Measurements from ENCODE around the gene PI4KB.

The PI4KB gene

DNA sequence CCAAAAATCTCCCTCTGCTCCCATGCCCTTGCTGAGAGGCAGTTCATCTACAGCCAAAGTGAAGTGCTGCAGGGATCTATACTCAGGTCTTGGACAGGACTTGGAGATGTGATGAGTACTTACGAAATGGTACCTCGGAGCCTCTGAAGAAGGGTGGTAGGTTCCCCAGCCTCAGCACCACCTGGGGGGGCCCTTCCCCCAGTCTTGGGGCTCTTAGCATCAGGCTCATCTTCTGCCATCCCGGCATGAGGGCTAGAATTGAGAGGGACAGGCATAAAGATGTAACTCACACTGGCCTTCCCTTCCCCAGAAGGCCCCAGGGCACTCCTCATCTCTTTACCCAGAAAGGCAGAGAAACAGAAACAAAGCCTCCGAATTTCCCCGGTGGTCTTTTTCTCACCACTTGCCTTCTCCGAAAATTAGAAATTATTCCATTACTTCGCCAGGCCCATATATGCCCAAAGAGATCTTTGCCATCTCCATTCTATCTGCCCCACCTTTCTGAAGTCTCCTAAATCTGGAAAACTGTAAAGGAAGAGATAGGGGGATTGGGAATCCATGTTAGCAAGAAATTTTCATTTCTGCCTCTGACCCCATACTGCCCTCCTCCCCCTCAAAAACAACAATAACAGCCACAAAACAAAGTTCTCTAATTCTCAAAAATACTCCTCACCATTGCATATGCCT, 19.0 kb upstream of the PI4KB start:
- no peak for DNase-seq

DNA sequence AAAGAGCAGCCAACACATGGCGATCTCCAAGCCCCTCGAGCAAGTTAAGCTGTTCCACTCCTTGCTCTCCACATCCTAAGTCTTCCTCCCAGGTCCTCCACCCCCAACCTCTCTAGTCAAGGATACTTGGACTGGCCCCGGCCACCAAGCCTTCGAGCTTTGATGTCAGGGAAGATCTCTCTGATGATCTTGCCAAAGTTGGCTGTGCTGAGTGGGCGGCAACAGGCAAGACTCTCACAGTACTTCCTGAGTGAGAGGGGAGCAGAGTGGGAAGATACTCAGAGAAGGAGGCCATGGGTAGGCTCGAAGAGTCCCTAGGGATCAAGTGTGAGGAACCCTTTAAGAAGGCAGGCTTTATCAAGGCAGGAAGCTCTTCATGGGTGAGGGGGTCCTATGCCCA, 17.1 kb upstream of the PI4KB start:
- DNase-seq: no peak

DNA sequence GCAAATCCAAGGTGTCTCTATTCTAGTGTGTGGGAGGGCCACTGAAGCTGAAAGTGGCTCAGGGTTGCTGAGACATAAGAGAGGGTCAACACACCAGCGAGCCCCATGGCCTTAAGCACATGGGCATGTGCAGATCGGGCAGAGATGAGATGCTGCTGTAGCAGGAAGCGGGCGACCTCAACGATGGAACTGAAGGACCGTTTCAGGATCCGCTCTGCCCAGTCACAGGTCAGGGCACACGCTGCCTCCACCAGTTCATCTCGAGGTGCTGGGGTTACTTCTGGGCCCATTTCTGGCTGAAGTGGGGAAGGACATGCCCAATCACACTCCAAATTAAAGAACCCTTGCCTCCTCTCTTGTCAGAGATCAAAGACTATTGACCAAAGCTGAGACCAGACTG, 16.4 kb upstream of the PI4KB start:
- DNase-seq: no peak

DNA sequence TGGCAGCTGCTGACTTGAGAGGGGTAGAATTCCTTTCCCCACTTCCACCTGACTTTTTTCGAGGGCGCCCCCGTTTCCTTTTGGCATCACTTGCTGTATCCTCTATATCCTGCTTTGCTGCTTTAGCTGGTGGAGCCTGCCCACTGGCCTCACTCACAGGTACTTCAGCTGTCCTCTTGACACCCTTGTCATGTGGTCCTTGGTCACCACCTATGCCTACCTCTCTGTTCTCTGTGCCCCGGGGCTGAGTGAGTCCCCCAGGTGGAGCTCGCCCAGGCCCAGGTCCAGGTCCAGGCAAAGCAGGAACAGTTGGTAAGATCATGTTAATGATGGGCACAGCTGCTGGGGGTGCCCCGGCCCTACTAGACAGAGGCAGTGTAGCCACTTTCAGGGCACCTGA, 15.4 kb upstream of the PI4KB start:
- DNase-seq: no peak

DNA sequence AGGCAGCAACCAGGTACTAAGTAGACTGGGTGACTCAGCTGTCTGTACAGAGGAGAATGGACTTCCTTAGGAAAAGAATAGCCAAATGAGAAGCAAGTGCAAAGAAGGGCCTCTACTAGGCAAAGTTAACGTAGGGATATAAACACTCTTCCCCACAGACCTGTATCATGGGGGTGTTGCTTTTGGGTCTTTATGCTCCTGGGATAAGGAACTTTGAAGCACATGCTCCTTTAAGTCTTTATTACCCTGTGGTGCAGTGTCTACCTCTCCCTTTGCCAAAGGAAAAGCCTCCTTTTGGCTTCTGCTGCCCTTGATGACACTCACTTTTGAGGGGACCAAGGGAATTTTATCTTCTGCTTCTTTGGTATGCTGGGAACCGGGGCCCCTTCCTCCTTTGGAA, 14.8 kb upstream of the PI4KB start:
- no peak for DNase-seq

DNA sequence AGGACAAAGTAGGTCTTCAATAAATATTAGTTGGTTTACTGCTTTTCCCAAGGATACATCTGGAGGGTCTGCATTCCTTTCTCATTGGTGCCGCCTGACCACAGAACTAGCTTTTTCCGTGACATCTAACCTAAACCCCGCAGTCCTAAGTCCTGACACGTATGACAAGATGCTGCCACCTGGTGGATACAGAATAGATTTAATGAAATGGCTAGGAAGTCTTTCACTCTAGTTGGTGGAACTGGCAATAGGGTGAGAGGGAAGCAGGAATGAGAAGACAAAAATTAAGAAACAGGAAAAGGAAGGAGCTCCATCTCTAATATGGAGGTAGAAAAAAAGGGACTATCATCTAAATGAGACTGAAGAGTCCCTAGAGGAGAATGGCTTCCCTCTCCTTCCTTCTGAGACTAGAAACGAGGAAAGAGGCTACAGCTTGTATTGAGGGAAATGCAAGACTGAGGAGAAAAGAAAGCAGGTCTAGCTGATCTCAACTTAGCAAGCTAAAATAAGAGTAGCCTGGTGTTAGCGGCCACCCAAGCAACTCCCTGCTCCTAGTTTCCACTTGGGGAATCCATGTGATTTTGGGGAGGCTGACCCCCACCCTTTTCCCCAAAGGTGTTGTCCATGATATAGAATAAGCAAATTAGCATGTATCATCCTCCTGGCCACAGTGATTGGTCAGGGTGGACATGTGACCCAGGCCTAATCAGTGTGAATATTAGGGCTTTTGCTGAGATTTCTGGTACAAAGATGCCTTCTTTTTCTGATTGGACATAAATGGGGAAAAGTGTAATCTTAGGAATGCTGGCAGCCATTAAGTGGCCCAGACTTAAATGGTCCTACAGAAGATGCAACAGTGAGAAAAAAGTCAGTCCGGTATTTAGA, 13.9 kb upstream of the PI4KB start:
- DNase-seq: peak; percentile 35

DNA sequence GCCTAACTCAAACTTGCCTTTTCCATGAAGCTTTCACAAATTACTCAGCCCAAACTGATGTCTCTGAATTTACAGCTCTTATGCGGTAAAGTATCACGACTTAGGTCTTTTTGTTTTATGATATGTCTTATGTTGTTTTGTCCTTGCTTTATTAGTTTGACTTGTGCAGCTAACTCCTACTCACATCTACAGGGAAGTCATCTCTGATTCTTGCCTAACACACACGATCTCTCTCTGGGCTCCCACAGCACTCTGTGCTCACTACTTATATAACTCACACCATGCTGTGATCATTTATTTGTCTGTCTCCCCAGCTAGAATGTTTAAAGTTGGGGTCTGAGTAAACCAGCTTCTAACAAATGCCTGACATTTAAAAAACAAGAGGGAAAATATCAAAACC, 9.3 kb upstream of the PI4KB start:
- DNase-seq: no peak

DNA sequence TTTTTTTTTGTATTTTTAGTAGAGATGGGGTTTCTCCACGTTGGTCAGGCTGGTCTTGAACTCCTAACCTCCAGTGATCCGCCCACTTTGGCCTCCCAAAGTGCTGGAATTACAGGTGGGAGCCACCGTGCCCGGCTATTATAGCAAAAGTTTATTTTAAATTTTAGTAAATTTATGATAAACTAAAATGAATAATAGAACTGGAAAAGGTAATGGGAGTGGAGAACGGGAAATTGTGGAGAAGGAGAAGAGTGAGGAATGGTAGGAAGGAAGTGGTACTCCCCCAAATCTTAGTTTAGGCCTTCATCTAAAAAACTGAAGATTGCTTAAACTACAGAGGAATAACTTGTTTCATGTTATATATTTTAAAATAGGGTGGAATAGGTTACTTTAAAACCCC, 7.6 kb upstream of the PI4KB start:
- no peak for DNase-seq

DNA sequence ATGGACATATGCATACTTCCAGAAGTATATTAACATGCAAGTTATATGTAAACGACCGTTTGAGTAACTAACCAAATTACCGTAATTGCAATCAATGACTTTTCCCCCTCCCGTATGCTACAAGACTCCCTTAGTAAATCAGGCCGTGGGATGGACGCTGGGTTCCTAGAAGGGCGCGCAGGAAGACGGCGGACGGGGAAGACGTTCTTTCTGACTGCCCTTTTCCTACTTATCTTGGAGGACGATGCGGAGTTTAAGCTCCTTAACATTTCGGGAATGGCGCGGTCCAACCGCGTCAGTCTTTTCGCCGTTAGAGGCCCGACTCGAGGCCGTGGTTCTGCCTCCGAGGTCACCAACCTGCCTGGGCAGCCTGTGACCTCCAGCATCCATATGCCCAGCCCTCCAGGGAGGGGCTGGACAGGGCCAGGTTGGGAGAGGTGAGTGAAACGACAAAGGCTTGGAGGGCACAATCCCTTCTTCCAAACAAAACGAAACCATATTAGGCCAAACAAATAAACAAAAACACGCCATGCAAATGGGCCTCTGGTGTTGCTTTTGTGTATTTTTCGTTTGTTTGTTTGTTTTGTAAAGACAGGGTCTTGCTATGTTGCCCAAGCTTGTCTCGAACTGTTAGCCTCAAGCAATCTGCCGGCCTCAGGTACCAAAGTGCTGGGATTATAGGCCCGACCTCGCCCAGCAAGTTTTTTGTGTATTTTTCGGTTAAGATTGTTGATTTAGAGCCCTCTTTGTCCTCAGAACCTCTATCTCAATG, 873 bp upstream of the PI4KB start:
- DNase-seq: no peak

DNA sequence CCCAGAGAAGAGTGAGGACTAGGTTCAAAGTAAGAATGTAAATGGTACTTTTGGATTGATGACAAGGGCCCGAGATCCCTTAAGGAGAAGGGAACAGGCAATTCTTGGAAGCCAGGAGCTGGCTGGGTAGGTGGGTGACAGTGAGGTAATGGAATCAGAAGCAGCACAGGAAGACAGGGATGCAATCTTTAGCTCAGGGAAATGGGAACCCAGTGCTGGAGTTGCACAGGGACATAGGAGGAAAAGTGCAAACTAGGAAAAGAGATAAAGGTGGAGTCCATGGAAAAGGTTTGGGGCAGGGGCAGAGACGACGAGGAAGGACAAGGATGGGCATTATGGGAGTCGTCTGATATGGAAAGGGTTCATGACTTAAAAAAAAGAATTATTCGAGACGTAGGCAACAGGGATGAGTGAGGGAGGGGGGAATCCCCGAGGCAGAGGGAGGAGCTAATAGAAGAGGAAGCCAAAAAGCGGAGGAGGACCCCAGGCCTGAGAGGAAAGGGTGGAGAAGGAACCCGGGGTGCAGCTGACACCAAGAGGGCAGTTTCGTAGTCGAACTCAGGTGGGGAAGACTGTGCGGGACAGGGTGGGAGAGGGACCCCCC, 495 bp downstream of the PI4KB start:
- peak; percentile 37 for DNase-seq

DNA sequence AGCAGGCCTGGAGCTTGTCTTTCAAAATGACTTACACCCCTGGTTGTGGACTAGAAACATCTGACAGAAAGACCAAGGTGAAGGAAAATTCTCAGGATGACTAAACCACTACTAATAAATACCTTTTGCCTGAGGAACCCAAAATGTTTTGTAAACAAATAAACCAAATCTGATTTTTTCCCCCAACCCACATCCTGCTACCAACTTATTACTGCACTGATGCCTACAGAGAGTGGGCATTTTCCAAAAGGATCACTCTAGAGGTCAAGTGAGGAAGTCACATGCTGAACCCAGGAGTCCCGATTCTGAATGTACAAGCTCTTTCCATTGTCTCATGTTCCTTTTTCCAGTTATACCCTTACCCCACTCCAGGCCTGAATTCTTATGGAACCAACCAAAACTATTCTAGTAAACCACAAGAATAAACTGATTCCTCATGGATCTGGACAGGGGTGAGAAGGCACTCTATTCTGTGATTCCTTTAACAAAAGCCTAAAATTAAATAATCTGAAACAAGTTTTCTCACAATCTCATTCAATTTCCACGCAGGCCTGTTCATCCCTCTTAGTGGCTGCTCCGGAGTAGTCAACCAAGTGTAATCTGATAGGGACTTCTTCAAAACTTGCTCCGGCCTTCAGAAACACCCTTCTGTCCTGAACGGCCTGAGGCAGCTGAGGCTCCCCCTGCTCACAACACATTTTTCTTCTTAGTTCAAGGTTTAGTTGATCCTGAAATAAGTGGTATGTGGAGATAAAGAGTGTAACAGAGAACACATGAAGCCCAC, 1.4 kb downstream of the PI4KB start:
- no peak for DNase-seq

DNA sequence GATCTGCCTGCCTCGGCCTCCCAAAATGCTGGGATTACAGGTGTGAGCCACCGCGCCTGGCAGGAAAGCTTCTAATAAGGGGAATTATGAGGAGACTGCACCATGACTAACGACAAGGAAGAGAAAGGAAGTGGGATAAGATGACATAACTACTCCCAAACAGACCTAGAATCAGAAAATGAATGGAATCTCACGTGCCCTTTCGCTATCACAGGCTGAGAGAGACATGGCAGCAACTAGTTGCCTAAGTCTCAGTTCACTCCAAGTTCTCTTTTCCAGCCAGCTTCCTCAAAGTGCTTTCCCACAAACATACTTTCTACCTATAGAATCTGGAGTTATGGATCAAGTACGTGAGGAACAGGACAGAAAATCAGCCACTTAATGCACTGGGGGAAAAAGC, 2.0 kb downstream of the PI4KB start:
- DNase-seq: no peak

DNA sequence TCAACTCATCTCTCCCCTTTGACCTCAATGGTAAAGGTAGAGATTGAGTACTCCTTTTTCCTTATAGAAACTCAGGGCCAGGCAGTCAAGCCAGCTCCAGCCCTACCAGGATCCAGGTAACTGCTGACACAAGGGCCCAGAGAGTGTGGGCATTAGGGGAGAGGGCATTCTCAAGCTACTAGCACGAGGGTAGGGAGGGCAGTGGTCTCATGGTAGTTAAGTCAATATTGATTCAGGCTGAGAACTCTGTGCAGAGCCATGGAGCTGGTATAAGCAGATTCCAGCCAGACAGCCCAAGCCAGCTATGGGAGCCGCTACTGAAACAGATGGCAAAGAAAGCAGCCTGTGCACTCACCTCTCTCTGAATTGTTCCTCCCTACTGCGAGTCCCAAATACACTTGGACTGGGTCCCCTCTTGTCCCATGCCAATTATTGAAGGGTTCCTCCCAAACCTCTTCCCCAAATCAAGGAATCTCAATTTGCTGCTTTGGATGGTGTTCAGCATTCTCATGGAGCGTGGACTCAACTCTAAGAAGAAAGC, 2.8 kb downstream of the PI4KB start:
- no peak for DNase-seq

DNA sequence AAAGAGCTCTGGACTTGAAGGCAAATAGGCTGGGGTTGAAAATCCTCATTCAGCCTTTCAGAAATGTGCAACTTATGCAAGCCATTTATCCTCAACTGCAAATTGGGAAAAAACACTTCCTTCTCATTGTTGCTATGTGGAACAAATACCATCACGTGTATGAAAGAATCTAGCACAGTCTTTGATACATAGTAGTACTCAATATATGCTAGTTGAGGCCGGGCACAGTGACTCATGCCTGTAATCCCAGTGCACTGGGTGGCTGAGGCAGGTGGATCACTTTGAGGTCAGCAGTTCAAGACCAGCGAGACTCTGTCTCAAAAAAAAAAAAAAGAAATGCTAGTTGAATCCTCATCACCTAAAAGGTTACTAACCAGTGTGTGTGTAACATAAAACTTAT, 8.2 kb downstream of the PI4KB start:
- DNase-seq: no peak

DNA sequence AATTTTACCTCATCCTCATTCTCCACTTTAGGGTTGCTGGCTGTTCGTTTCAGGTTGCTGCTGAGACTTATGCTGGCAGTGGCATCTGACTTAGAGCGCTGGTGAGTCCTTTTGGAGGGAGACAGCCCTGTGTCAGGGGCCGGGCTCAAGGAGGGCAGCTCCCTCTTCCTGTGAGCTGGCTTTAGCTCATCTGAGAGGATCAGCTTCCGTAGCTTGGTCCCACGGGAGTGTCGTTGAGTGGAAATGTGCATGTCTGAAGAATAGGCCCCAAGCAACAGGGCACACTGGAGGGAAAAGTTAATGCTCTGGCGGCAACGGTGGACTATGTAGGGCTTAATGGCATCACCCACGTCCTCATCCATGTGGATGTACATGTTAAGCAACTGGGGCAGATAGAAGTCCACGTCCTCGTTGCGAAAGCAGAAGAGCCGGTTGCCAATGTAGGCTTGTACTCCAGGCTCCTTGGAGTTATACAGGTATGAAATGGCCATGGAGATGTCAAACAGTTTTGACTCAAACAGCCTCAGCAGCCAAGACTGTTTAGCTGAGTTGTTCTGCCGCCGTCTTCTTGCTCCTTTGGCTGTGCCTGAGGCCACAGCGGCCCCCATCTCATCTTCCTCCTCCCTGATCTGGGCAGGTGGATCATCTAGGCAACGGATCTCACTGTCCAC, 11.5 kb downstream of the PI4KB start:
- no peak for DNase-seq

DNA sequence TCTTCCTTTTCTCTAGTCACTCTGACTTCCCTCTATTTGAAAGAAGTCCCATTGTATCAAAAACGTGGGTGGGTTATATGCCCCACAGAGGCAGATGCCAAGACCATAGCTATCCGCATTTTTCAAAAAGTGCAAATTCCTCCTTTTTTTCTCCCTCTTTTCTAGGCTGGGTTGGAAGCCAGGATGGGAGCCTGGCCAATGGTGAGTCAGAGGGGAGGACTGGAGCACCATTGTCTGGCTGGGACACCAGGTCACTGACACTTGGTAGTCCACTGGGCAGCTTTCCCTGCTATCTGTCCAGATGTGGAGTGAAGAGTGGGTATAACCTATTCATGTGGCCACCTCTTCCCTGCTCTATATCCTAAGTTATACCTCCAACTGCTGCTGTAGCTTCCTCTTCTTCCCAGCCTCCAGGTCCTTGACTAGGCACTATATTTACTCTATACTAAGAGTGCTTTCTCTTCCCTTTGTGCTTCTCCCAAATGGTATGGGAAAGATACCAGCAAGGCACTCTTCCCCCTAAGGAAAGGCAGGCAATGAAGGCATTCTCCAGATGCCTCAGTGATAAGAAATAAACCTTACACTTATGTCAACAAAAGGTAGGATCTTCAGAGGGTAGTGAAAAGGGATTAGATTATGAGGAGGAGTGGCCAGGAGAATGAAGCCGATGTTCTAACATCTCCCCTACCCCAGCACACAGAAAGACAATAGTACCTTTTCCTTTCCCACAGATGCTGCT, 12.9 kb downstream of the PI4KB start:
- DNase-seq: no peak

DNA sequence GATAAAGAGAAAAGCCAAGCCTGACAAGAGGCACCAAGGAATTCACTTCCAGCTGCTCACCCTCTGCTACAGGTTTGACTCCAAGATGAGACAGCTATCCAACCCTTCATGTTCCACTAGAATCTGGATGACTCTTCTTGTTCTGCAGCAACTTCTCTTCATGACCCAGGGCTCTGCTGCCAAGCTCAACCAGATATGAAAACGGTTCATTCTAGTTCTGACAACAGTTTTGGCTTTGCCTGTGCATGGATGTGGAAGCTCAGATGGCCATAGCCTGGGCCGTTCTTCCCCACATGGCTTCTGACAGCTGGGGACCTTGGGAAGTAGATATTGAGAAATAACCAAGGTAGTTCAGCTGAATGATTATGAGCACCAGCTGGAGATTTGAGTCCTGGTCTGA, 13.7 kb downstream of the PI4KB start:
- DNase-seq: no peak

DNA sequence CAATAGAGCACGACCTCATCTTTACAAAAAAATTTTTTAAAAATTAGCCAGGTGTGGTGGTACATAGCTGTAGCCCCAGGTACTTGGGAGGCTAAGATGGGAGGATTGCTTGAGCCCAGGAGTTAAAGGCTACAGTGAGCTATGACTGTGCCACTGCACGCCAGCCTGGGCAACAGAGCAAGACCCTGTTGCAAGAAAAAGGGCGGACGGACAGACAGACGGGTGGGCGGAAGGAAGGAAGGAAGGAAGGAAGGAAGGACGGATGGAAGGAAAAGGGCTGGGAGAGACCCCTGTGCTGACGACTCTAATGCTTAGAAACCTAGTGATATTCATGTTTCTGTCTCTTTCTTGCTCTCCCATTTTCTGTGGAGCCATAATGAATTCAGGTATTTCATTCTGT, 14.4 kb downstream of the PI4KB start:
- no peak for DNase-seq

DNA sequence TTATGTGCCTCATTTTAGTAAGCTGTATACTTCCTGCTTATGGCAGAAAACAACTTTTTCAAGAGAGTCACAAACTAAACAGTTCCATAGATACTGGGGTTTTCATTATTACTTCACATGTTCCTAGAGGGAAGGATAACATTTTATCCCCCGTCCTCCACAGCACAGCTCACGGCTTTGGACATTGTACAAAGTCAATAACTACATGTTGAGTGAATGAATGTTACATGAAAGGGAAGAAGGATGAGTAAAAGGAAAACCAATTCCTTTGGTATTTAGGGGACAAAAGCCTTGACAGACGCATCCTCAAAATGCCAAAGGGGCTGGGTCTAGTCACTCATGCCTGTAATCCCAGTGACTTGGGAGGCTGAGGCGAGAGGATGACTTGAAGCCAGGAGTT, 14.8 kb downstream of the PI4KB start:
- no peak for DNase-seq

DNA sequence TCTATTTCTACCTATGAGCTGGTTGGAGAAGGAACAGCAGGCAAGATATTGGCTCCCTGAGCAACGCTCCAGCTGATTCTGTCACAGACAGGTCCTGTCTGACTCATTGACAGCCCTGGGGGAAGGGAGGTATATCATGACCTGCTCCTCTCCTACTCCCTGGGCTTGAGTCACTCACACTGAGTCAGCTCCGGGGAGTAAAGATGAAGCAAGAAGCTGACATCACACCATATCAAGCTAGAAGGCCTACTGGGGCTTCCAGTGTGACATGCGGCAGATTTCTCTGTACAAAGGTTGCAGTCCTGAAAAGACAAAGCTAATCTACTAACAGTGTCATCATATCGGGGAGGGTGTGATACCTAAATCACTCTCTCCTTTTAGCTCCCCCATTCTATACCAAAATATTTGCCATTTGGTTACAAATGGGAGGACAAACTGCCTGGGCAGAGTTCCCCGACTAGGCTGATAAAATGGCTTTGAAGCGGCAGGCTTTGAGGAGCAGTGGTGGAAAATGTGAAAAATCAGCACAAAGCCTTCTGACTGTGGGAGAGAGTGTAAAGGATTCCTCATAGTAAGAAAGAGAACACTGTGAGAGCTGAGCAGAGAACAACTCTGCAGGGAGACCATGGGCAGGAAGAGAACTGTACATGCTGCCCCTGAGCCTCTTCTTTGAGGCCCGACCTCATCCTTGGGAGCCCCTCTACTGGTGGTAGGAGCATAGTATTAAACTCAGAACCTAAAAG, 15.5 kb downstream of the PI4KB start:
- peak; percentile 41 for DNase-seq

Data from effector CD4-positive, alpha-beta T cell (primary cell).